ENCODE measurements around the gene TCTN2.

DNA sequence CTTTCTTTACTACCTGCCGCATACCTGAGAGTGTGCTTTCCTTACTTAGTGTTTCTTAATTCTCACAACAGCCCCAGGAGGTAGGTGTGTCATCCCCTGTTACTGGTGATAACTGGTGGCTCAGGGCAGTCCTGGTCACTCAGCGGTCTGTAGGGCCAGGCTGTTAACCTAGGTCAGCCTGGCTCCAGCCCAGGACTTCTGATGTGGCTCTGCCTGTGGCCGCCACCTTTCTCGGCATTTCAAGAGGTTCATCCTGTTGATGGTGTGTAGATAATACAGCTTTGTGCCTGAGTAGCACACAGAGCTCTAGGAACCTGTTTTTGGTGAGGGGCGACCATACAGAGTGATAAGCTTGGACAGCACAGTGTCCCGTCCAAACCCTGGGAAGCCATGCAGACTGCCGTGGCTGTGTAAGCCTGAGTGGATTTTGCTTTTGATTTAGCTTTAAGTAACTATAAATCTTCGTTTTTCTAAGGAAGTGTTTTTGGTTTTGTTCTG lies 79.3 kb downstream of the TCTN2 start:
- TF ChIP-seq POLR2A (IDR thresholded peaks at IDR 0.05; ENCODE audit: control extremely low read depth in 1 of 2, low read depth in 2 of 2, low read length in 2 of 2), result no peak
- no peak for TF ChIP-seq CHD1 (IDR thresholded peaks at IDR 0.05; ENCODE audit: low read depth, low read length)
- TF ChIP-seq, protein P1, sequence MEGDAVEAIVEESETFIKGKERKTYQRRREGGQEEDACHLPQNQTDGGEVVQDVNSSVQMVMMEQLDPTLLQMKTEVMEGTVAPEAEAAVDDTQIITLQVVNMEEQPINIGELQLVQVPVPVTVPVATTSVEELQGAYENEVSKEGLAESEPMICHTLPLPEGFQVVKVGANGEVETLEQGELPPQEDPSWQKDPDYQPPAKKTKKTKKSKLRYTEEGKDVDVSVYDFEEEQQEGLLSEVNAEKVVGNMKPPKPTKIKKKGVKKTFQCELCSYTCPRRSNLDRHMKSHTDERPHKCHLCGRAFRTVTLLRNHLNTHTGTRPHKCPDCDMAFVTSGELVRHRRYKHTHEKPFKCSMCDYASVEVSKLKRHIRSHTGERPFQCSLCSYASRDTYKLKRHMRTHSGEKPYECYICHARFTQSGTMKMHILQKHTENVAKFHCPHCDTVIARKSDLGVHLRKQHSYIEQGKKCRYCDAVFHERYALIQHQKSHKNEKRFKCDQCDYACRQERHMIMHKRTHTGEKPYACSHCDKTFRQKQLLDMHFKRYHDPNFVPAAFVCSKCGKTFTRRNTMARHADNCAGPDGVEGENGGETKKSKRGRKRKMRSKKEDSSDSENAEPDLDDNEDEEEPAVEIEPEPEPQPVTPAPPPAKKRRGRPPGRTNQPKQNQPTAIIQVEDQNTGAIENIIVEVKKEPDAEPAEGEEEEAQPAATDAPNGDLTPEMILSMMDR (IDR thresholded peaks at IDR 0.05; ENCODE audit: control extremely low read depth in 1 of 3, insufficient read depth in 1 of 3, low read depth in 1 of 3, low read length in 3 of 3), result no peak
- no peak for TF ChIP-seq NANOG (IDR thresholded peaks at IDR 0.05; ENCODE audit: insufficient read depth, low read depth, low read length, poor library complexity, severe bottlenecking)
- TF ChIP-seq POLR2AphosphoS5 (IDR thresholded peaks at IDR 0.05; ENCODE audit: low read depth, low read length), result no peak
- TF ChIP-seq, protein P2, sequence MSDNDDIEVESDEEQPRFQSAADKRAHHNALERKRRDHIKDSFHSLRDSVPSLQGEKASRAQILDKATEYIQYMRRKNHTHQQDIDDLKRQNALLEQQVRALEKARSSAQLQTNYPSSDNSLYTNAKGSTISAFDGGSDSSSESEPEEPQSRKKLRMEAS (IDR thresholded peaks at IDR 0.05), result no peak
- no peak for TF ChIP-seq SP2 (IDR thresholded peaks at IDR 0.05; ENCODE audit: low read length)
- TF ChIP-seq EZH2 (IDR thresholded peaks at IDR 0.05; ENCODE audit: low read depth, low read length, severe bottlenecking), result no peak
- TF ChIP-seq, protein P3, sequence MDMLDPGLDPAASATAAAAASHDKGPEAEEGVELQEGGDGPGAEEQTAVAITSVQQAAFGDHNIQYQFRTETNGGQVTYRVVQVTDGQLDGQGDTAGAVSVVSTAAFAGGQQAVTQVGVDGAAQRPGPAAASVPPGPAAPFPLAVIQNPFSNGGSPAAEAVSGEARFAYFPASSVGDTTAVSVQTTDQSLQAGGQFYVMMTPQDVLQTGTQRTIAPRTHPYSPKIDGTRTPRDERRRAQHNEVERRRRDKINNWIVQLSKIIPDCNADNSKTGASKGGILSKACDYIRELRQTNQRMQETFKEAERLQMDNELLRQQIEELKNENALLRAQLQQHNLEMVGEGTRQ (IDR thresholded peaks at IDR 0.05; ENCODE audit: low read length), result no peak
- no peak for TF ChIP-seq CHD2 (IDR thresholded peaks at IDR 0.05; ENCODE audit: low read length)
- no peak for TF ChIP-seq CBX5 (IDR thresholded peaks at IDR 0.05; ENCODE audit: low read depth, low read length)
- no peak for TF ChIP-seq MAFK (IDR thresholded peaks at IDR 0.05; ENCODE audit: low read depth, low read length)
- no peak for TF ChIP-seq TBP (IDR thresholded peaks at IDR 0.05; ENCODE audit: low read depth, low read length)

Measured in H1 (cell line).